Measurements from ENCODE around the gene PLEKHA1. TPM values are rescaled to one million over a fixed set of nuclear protein-coding genes. Genes with fewer than 3 reads are reported as not detected.

The PLEKHA1 gene
- total and polyA plus RNA-seq, 2 donors (not counting 1 experiment from before 2014, with no cell fraction given): 9.0 to 34.0 TPM

DNA sequence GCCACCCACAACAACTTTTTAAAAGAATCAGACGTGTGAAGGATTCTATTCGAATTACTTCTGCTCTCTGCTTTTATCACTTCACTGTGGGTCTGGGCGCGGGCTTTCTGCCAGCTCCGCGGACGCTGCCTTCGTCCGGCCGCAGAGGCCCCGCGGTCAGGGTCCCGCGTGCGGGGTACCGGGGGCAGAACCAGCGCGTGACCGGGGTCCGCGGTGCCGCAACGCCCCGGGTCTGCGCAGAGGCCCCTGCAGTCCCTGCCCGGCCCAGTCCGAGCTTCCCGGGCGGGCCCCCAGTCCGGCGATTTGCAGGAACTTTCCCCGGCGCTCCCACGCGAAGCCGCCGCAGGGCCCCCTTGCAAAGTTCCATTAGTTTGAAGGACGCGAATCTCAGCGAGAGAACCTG is 86.4 kb downstream of the PLEKHA1 start:
- H3K4me3 Mint-ChIP-seq: peak overlapping the region; percentile 37
- H3K4me1 Mint-ChIP-seq: peaks cover 15% of the 10 kb centered on the region
- no peak overlapping the region for H3K27ac ChIP-seq (ENCODE audit: low read length in 2 of 2)
- H3K9me3 Mint-ChIP-seq (ENCODE audit: insufficient read depth): no peaks in the 10 kb centered on the region
- H4K20me1 ChIP-seq (ENCODE audit: control insufficient read depth, insufficient read depth, low read length, poor library complexity, severe bottlenecking): no peaks in the 10 kb centered on the region
- intact Hi-C loops (cut with micrococcal nuclease): no loop called here
- peaks cover 5 to 26% of the 10 kb centered on the region in 2 donors for H3K4me1 ChIP-seq (ENCODE audit: control insufficient read depth in 2 of 2, insufficient read depth in 2 of 2, low read length in 2 of 2)
- no peaks in the 10 kb centered on the region for H3K9me3 ChIP-seq (ENCODE audit: control extremely low read depth in 1 of 3, control insufficient read depth in 2 of 3, insufficient read depth in 1 of 3, low read length in 2 of 3)
- H3K27ac Mint-ChIP-seq: no peak overlapping the region
- ChIA-PET POLR2A (no interaction called here), CTCF (no interaction called here)
- DNase-seq (no peak), ATAC-seq (ENCODE audit: low read depth) (no peak)
- H3K4me3 ChIP-seq (ENCODE audit: control extremely low read depth in 1 of 5, extremely low read depth in 1 of 5, insufficient read depth in 1 of 5, low read depth in 2 of 5, low read length in 4 of 5): peak overlapping the region in 3 of 5 experiments; percentile 8 to 23 (median 14)
- H3K27me3 Mint-ChIP-seq: peaks cover 71% of the 10 kb centered on the region
- no peaks in the 10 kb centered on the region for H3K79me2 ChIP-seq (ENCODE audit: control insufficient read depth, insufficient read depth, low read length)
- H2AFZ ChIP-seq (ENCODE audit: insufficient read depth, low read depth, low read length, poor library complexity, severe bottlenecking): no peak overlapping the region
- peak overlapping the region; percentile 67 for H3K4me2 ChIP-seq (replicated peaks; ENCODE audit: low read depth, low read length, poor library complexity, severe bottlenecking)
- no peak for TF ChIP-seq EZH2 (IDR thresholded peaks at IDR 0.05; ENCODE audit: borderline replicate concordance, insufficient read depth, low read depth, low read length, poor library complexity, severe bottlenecking)
- TF ChIP-seq, protein P1, sequence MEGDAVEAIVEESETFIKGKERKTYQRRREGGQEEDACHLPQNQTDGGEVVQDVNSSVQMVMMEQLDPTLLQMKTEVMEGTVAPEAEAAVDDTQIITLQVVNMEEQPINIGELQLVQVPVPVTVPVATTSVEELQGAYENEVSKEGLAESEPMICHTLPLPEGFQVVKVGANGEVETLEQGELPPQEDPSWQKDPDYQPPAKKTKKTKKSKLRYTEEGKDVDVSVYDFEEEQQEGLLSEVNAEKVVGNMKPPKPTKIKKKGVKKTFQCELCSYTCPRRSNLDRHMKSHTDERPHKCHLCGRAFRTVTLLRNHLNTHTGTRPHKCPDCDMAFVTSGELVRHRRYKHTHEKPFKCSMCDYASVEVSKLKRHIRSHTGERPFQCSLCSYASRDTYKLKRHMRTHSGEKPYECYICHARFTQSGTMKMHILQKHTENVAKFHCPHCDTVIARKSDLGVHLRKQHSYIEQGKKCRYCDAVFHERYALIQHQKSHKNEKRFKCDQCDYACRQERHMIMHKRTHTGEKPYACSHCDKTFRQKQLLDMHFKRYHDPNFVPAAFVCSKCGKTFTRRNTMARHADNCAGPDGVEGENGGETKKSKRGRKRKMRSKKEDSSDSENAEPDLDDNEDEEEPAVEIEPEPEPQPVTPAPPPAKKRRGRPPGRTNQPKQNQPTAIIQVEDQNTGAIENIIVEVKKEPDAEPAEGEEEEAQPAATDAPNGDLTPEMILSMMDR (IDR thresholded peaks at IDR 0.05): no peak
- 8% methylated on average over 40 of the region's 40 CpGs for WGBS (ENCODE audit: insufficient coverage)
- peak overlapping the region; percentile 23 for H3K9ac ChIP-seq (ENCODE audit: low read length)
- H3K27me3 ChIP-seq (replicated peaks in 1 of 4; ENCODE audit: control extremely low read depth in 1 of 4, control insufficient read depth in 3 of 4, insufficient read depth in 4 of 4, low read length in 3 of 4): peaks cover 0 to 61% (median 25%) of the 10 kb centered on the region in 4 experiments
- no peaks in the 10 kb centered on the region for H3K36me3 ChIP-seq (replicated peaks in 1 of 2; ENCODE audit: control extremely low read depth in 1 of 2, control insufficient read depth in 1 of 2, extremely low read depth in 1 of 2, insufficient read depth in 2 of 2, low read length in 1 of 2)

DNA sequence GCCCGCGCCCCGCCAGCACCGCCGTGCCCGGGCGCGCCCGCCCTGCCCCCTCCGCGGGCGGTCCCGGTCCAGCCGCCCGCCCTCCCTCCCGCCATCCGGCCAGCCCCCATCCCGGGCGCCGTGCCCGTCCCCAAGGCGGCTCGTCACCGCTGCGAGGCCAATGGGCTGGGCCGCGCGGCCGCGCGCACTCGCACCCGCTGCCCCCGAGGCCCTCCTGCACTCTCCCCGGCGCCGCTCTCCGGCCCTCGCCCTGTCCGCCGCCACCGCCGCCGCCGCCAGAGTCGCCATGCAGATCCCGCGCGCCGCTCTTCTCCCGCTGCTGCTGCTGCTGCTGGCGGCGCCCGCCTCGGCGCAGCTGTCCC is 86.8 kb downstream of the PLEKHA1 start, which contains the start of gene HTRA1:
Gene HTRA1, plus strand, starts transcription at position 187 of the 362 bp plus-strand sequence. Its CDS starts 100 bp downstream, at position 287.
- 4% methylated on average over 56 of the region's 56 CpGs for WGBS (ENCODE audit: insufficient coverage)
- Histone ChIP-seq H3K27me3 (replicated peaks in 1 of 4; ENCODE audit: control extremely low read depth in 1 of 4, control insufficient read depth in 3 of 4, insufficient read depth in 4 of 4, low read length in 3 of 4) (peaks cover 0 to 61% (median 25%) of the 10 kb centered on the region in 4 experiments), H3K79me2 (ENCODE audit: control insufficient read depth, insufficient read depth, low read length) (no peaks in the 10 kb centered on the region), H3K4me1 (ENCODE audit: control insufficient read depth in 2 of 2, insufficient read depth in 2 of 2, low read length in 2 of 2) (peaks cover 5 to 26% of the 10 kb centered on the region in 2 donors), H3K9ac (ENCODE audit: low read length) (peak within 1 kb of the TSS; percentile 23), H3K9me3 (ENCODE audit: control extremely low read depth in 1 of 3, control insufficient read depth in 2 of 3, insufficient read depth in 1 of 3, low read length in 2 of 3) (no peaks in the 10 kb centered on the region), H2AFZ (ENCODE audit: insufficient read depth, low read depth, low read length, poor library complexity, severe bottlenecking) (peak within 1 kb of the TSS; percentile 56), H3K36me3 (replicated peaks in 1 of 2; ENCODE audit: control extremely low read depth in 1 of 2, control insufficient read depth in 1 of 2, extremely low read depth in 1 of 2, insufficient read depth in 2 of 2, low read length in 1 of 2) (no peaks in the 10 kb centered on the region), H3K4me3 (ENCODE audit: control extremely low read depth in 1 of 5, extremely low read depth in 1 of 5, insufficient read depth in 1 of 5, low read depth in 2 of 5, low read length in 4 of 5) (peak within 1 kb of the TSS in 3 of 5 experiments; percentile 23 to 39 (median 25)), H3K4me2 (replicated peaks; ENCODE audit: low read depth, low read length, poor library complexity, severe bottlenecking) (peak within 1 kb of the TSS; percentile 67), H3K27ac (ENCODE audit: low read length in 2 of 2) (no peak within 1 kb of the TSS), H4K20me1 (ENCODE audit: control insufficient read depth, insufficient read depth, low read length, poor library complexity, severe bottlenecking) (no peaks in the 10 kb centered on the region)
- Mint-ChIP-seq H3K4me1 (peaks cover 15% of the 10 kb centered on the region), H3K27me3 (peaks cover 71% of the 10 kb centered on the region), H3K27ac (no peak within 1 kb of the TSS), H3K4me3 (peak within 1 kb of the TSS; percentile 54), H3K9me3 (ENCODE audit: insufficient read depth) (no peaks in the 10 kb centered on the region)
- POLR2A ChIA-PET: no interaction called here
- intact Hi-C loops (cut with micrococcal nuclease): no loop called here
- TF ChIP-seq EZH2 (IDR thresholded peaks at IDR 0.05; ENCODE audit: borderline replicate concordance, insufficient read depth, low read depth, low read length, poor library complexity, severe bottlenecking): no peak
- TF ChIP-seq, protein P1 (IDR thresholded peaks at IDR 0.05): no peak
- DNase-seq (no peak), ATAC-seq (ENCODE audit: low read depth) (no peak)
- CTCF ChIA-PET: no interaction called here

All from B cell (primary cell).